Epithelial cell of proximal tubule (primary cell): Measurements from ENCODE around the gene B9D2. TPM values are rescaled to one million over a fixed set of nuclear protein-coding genes. Genes with fewer than 3 reads are reported as not detected.
"Not testable (repeated sequence)": the region's sequence is repeated elsewhere in the genome, so short reads cannot be mapped to it uniquely, and the experiment has no call there.

ENCODE experiments used
- DNase-seq: peaks from one replicate; pipeline ENCODE4 v3.0.0-alpha.2; 2011; ENCODE audit warnings: low read depth
- H3K4me3 ChIP-seq: 2 replicates; pipeline ENCODE4 v1.5.1; 2011; ENCODE audit warnings: low read depth, mild to moderate bottlenecking, low read length
- CTCF ChIP-seq: conservative IDR thresholded peaks from 2 replicates; pipeline ENCODE4 v1.5.1; 2012; ENCODE audit warnings: low read depth, mild to moderate bottlenecking, low read length
- total RNA-seq: library from RNA; depleted of rRNA; stranded (reverse); fragments of >200 nt; gene quantifications from 2 replicates; pipeline ENCODE4 v1.2.3, GENCODE V29; 2015

The B9D2 gene
- total RNA-seq, 1 donor from 2014 or later, result 5.3 TPM

GRCh38 chr19:41391618-41392017, 27.7 kb upstream of the B9D2 start:
- no peak for DNase-seq
- no peak for TF ChIP-seq CTCF
- H3K4me3 ChIP-seq, result no peak overlapping the region

DNA sequence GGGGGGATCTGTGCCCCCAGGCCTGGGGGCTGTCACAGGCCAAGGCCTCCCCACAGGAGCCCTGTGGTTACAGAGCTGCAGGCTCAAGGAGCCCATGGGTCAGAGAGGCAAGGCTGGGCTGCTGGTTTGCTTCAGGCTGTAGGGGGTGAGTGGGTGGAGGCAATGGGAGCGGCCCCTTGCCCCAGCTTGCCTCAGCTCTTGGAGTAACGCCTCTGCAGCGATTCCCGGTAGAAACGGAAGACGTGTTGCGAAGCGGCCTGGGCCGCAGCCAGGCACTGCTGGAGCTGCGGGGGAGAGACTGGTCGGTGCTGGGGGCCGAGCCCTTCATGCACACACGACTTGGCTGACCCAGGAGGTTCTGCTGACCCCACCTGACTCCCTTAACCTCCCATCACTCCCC, 22.5 kb upstream of the B9D2 start:
- no peak for DNase-seq
- no peak for TF ChIP-seq CTCF
- no peak overlapping the region for H3K4me3 ChIP-seq

DNA sequence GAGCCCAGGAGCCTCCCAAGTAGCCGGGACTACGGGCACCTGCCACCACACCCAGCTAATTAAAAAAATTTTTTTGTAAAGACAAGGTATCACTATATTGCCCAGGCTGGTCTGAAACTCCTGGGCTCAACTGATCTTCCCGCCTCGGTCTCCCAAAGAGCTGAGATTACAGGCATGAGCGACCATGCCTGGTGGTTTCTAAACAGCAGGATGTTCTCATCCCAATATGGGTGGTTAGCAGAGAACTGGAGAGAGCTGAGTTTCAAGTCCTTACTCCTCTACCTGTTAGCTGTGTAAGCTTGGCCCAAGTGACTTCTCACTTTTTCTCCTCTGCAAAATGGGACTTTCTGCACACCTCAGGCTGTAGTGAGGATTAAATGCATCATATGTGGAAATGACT, 20.4 kb upstream of the B9D2 start:
- DNase-seq, result no peak
- no peak for TF ChIP-seq CTCF
- H3K4me3 ChIP-seq, result no peak overlapping the region

- not testable (repeated sequence) for H3K4me3 ChIP-seq, DNase-seq
Measured at GRCh38 chr19:41381536-41381935, 17.6 kb upstream of the B9D2 start.

DNA sequence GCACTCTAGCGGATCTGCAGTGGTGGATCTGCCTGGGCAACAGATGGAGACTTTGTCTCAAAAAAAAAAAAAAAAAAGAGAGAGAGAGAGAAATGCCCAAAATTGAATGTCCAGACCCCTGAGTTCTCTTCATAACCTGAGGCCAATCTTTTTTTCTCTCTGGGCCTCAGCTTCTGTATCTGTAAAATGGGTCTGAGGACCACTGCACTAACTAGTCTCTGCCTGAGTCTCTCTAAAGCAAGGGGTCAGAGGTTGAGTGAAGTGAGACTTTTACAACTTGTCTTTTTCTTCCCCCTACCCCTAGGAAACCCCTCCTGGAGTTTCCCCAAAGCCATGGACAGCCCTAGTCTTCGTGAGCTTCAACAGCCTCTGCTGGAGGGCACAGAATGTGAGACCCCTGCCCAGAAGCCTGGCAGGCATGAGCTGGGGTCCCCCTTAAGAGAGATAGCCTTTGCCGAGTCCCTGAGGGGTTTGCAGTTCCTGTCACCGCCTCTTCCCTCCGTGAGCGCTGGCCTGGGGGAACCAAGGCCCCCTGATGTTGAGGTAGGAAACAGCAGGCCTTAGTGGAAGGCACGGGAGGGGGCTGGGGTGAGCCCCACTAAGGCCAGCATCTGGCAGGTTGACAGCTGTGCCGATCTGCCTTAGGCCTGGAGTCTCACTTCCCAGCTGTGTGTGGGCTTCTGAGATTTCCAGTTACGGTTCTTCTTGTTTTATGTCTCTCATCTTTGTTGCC, 14.2 kb upstream of the B9D2 start:
- no peak for DNase-seq
- TF ChIP-seq CTCF, result no peak
- H3K4me3 ChIP-seq, result no peak overlapping the region

DNA sequence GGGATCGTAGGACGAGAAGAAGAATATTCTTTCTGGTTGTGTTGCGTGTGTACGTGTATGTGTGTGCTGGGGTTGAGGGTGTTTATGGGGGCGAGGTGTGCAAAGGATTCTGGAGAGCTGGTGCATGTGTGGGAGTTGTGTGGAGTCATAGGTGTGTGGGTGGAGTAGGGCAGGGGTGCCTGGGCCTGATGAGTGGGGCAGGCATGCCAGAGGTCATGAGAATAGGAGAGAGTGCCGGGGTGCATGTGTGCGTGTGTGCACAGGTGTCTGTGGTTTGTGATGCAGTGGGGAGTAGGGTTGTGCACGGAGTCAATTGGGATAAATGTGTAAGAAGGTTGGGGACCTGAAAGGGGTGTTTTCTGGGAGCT, 13.0 kb upstream of the B9D2 start:
- peak overlapping the region; percentile 58 for H3K4me3 ChIP-seq
- no peak for DNase-seq
- TF ChIP-seq CTCF, result no peak

DNA sequence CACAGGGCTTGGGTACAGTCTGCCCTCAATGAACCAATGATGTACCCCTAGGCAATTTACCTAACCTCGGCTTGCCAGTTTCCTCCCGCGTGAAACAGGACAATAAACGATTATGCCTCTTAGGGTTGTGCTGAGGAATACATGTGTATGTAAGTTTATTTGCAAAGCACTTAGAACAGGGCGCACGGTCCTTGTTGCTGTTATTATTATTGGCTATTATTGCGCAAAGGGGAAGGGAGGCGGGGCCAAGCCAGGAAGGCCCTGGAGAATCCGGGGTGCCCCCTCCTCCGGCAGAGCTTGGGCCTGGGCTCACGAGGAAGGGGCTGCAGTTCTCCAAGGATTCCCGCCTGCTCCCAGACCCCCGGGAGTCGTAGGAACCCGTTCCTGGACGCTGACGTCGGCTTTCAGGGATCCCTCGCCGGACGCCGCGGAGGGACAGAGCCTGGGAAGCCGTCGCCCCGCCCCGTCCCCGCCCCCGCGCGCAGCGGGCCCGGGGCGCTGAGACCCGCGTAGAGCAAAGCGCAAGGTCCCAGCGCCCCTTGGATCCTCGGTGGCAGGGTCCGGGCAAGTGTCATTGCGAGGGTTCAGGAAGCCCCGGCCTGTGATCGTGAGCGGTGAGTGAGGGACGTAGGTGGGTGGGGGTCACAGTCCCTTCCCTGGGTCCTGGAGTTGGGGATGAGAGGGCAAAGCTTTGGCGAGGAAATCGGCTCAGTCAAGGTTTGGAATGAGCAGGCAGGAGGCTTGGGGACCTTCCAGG, 12.5 kb upstream of the B9D2 start, which contains the start of gene TMEM91:
TMEM91 (plus strand) TSS at position 293 of the 757 bp plus-strand sequence. CDS start 1,777 bp downstream, outside the sequence.
- H3K4me3 ChIP-seq, result peak within 1 kb of the TSS; percentile 58
- TF ChIP-seq CTCF, result no peak
- no peak for DNase-seq
